GM21360 (cell line): ENCODE measurements around the gene CELF4.
A peak's percentile ranks its signal among the peaks of the same experiment; 100 is the strongest.

Experiments used
- ATAC-seq: cut with Tn5 transposase; IDR thresholded peaks from one replicate; pipeline ENCODE4 v1.9.1; 2021; ENCODE audit warnings: mild to moderate bottlenecking, moderate library complexity; ENCODE audit not compliant: unreplicated experiment

Gene CELF4

GRCh38 chr18:37395631-37396030 lies 170.0 kb downstream of the CELF4 start:
- ATAC-seq, result no peak

GRCh38 chr18:37395138-37395537 lies 170.5 kb downstream of the CELF4 start:
- ATAC-seq, result no peak

- ATAC-seq, result no peak
These were observed 171.0 kb downstream of the CELF4 start for GRCh38 chr18:37394610-37394965.

GRCh38 chr18:37393945-37394609 lies 171.5 kb downstream of the CELF4 start:
- ATAC-seq, result no peak

- ATAC-seq, result no peak
These were observed 172.3 kb downstream of the CELF4 start for GRCh38 chr18:37393221-37393827.

GRCh38 chr18:37392648-37393047 lies 172.9 kb downstream of the CELF4 start:
- peak; percentile 3 for ATAC-seq

GRCh38 chr18:37391698-37392548 lies 173.7 kb downstream of the CELF4 start:
- peak; percentile 79 for ATAC-seq

- ATAC-seq, result no peak
These were observed 174.4 kb downstream of the CELF4 start for GRCh38 chr18:37391156-37391555.

- ATAC-seq, result no peak
These were observed 174.9 kb downstream of the CELF4 start for GRCh38 chr18:37390687-37391086.

- no peak for ATAC-seq
These were observed 175.8 kb downstream of the CELF4 start for GRCh38 chr18:37389684-37390368.

- ATAC-seq, result no peak
These were observed 176.6 kb downstream of the CELF4 start for GRCh38 chr18:37389041-37389440.

- no peak for ATAC-seq
These were observed 177.2 kb downstream of the CELF4 start for GRCh38 chr18:37388413-37388812.

GRCh38 chr18:37385846-37386778 lies 179.5 kb downstream of the CELF4 start:
- ATAC-seq, result no peak

- ATAC-seq, result no peak
These were observed 181.6 kb downstream of the CELF4 start for GRCh38 chr18:37383846-37384595.

GRCh38 chr18:37383036-37383785 lies 182.4 kb downstream of the CELF4 start:
- no peak for ATAC-seq

- ATAC-seq, result no peak
These were observed 184.0 kb downstream of the CELF4 start for GRCh38 chr18:37381554-37381953.

GRCh38 chr18:37380546-37381110 lies 185.0 kb downstream of the CELF4 start:
- ATAC-seq, result no peak

- no peak for ATAC-seq
These were observed 187.1 kb downstream of the CELF4 start for GRCh38 chr18:37378336-37379010.
